Measurements from ENCODE around the gene LSMEM2.

GRCh38 chr3:50290161-50290641 lies 11.3 kb downstream of the LSMEM2 start:
- TF ChIP-seq, protein P1, sequence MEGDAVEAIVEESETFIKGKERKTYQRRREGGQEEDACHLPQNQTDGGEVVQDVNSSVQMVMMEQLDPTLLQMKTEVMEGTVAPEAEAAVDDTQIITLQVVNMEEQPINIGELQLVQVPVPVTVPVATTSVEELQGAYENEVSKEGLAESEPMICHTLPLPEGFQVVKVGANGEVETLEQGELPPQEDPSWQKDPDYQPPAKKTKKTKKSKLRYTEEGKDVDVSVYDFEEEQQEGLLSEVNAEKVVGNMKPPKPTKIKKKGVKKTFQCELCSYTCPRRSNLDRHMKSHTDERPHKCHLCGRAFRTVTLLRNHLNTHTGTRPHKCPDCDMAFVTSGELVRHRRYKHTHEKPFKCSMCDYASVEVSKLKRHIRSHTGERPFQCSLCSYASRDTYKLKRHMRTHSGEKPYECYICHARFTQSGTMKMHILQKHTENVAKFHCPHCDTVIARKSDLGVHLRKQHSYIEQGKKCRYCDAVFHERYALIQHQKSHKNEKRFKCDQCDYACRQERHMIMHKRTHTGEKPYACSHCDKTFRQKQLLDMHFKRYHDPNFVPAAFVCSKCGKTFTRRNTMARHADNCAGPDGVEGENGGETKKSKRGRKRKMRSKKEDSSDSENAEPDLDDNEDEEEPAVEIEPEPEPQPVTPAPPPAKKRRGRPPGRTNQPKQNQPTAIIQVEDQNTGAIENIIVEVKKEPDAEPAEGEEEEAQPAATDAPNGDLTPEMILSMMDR (IDR thresholded peaks at IDR 0.05; ENCODE audit: insufficient read depth, low read length, poor library complexity, severe bottlenecking) = no peak
- TF ChIP-seq EZH2phosphoT487 (conservative IDR thresholded peaks at IDR 0.05; ENCODE audit: low read length) = no peak
